Osteocyte (in vitro differentiated cells): Measurements from ENCODE around the gene GRID1. TPM values are rescaled to one million over a fixed set of nuclear protein-coding genes. Genes with fewer than 3 reads are reported as not detected.
A peak's percentile ranks its signal among the peaks of the same experiment; 100 is the strongest.
"Not testable (repeated sequence)": the region's sequence is repeated elsewhere in the genome, so short reads cannot be mapped to it uniquely, and the experiment has no call there.

Experiments
- DNase-seq: peaks from one replicate; pipeline ENCODE4 v3.0.0; 2021; ENCODE audit warnings: mixed read lengths; ENCODE audit not compliant: unreplicated experiment; ENCODE audit errors: extremely low spot score
- H3K27ac Mint-ChIP-seq: one replicate; pipeline ENCODE4 v1.8.0; 2021; ENCODE audit warnings: mild to moderate bottlenecking, mixed read lengths; ENCODE audit not compliant: unreplicated experiment
- H3K27me3 Mint-ChIP-seq: one replicate; pipeline ENCODE4 v1.8.0; 2021; ENCODE audit warnings: mixed read lengths; ENCODE audit not compliant: unreplicated experiment
- H3K36me3 Mint-ChIP-seq: one replicate; pipeline ENCODE4 v1.8.0; 2021; ENCODE audit warnings: mixed read lengths; ENCODE audit not compliant: unreplicated experiment
- H3K4me1 Mint-ChIP-seq: one replicate; pipeline ENCODE4 v1.8.0; 2021; ENCODE audit warnings: mixed read lengths; ENCODE audit not compliant: unreplicated experiment
- H3K4me3 Mint-ChIP-seq: one replicate; pipeline ENCODE4 v1.8.0; 2021; ENCODE audit warnings: mild to moderate bottlenecking, moderate library complexity, mixed read lengths; ENCODE audit not compliant: unreplicated experiment
- H3K9me3 Mint-ChIP-seq: one replicate; pipeline ENCODE4 v1.8.0; 2021; ENCODE audit warnings: mixed read lengths; ENCODE audit not compliant: unreplicated experiment
- CTCF ChIP-seq: fragments of 200-600 bp; sonication (generic); IDR thresholded peaks from 2 replicates; pipeline ENCODE4 v1.5.0; 2021; ENCODE audit warnings: antibody characterized with exemption, mild to moderate bottlenecking, moderate library complexity
- total RNA-seq: library from RNA; stranded (reverse); gene quantifications from 2 replicates; pipeline ENCODE4 v1.2.1, GENCODE V29; 2021

Gene GRID1
- total RNA-seq, 1 donor from 2014 or later: 0.11 TPM

DNA sequence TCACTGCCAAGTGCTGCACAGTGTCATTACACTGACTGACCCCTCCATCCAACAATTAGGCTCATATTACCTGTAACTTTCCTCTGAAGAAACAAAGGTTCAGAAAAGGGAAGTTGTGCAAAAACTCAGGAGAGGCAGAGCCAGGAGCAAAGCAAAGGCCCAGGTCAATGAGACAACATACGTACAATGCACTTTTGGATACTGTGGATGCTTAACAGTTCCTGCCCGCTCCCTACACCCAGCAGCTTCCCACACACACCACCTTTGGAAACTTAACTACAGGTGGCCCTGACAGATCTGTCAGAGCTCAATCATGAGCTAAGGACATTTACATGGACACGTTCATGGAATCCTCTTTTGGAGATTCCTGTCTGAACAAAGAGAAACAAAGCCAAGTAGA is 515.9 kb downstream of the GRID1 start:
- Mint-ChIP-seq H3K4me3 (no peak overlapping the region), H3K36me3 (no peaks in the 10 kb centered on the region), H3K27me3 (no peaks in the 10 kb centered on the region), H3K27ac (no peak overlapping the region), H3K9me3 (peaks cover 22% of the 10 kb centered on the region), H3K4me1 (peaks cover 4% of the 10 kb centered on the region)
- no peak for DNase-seq
- TF ChIP-seq CTCF: no peak

DNA sequence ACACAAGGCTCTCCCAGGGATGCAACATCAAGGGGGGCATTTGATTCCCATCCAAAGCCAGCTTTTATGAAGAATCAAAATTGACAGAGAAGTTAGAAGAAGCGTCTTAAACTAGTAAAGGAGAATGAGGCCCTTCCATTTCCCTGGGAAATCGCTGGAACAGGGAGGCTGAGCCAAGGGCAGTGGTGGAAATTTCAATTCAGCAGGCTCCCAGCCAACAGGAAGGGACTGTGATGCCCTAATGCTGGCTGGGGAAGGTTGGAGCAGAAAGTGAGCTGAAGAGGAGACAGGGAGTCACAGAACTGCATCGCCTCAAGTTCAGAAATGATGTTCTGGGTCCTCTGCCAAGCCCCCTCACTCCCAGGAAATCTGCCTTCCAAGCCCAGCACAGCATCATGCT is 517.3 kb downstream of the GRID1 start:
- H3K4me3 Mint-ChIP-seq: no peak overlapping the region
- no peak for TF ChIP-seq CTCF
- H3K4me1 Mint-ChIP-seq: peaks cover 4% of the 10 kb centered on the region
- no peak overlapping the region for H3K27ac Mint-ChIP-seq
- no peak for DNase-seq
- H3K9me3 Mint-ChIP-seq: peaks cover 22% of the 10 kb centered on the region
- no peaks in the 10 kb centered on the region for H3K27me3 Mint-ChIP-seq
- no peaks in the 10 kb centered on the region for H3K36me3 Mint-ChIP-seq

GRCh38 chr10:85848756-85849155 is 517.8 kb downstream of the GRID1 start:
- Mint-ChIP-seq H3K9me3 (peaks cover 22% of the 10 kb centered on the region), H3K27me3 (no peaks in the 10 kb centered on the region), H3K4me3 (no peak overlapping the region), H3K4me1 (peaks cover 4% of the 10 kb centered on the region), H3K36me3 (no peaks in the 10 kb centered on the region), H3K27ac (no peak overlapping the region)
- no peak for DNase-seq
- TF ChIP-seq CTCF: no peak

GRCh38 chr10:85847085-85847484 is 519.5 kb downstream of the GRID1 start:
- H3K9me3 Mint-ChIP-seq: peaks cover 16% of the 10 kb centered on the region
- no peak overlapping the region for H3K4me3 Mint-ChIP-seq
- DNase-seq: no peak
- H3K27me3 Mint-ChIP-seq: no peaks in the 10 kb centered on the region
- peaks cover 4% of the 10 kb centered on the region for H3K4me1 Mint-ChIP-seq
- H3K27ac Mint-ChIP-seq: no peak overlapping the region
- no peak for TF ChIP-seq CTCF
- no peaks in the 10 kb centered on the region for H3K36me3 Mint-ChIP-seq

GRCh38 chr10:85838660-85839059 is 527.9 kb downstream of the GRID1 start:
- H3K36me3 Mint-ChIP-seq, DNase-seq, H3K4me3 Mint-ChIP-seq, H3K4me1 Mint-ChIP-seq, H3K27ac Mint-ChIP-seq, H3K27me3 Mint-ChIP-seq: not testable (repeated sequence)
- H3K9me3 Mint-ChIP-seq: peaks cover 40% of the 10 kb centered on the region

DNA sequence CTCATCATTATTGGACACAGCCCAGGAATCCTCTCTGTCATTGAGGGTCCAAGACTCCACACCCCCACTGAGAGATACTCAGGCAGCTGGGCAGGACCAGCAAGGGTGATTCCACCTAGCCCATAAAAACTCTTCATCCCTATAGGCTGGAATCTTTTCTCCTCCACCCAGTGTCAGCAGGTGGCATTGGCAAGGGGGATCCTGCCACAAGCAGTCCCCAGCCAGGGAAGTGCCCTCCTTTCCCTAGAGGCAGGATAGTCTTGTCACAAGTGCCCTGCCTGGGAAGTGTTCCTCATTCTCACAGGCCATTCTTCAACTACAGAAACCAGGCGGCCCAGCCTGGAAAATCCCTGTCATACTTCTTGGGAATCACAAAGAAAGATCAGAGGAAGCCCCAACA is 533.6 kb downstream of the GRID1 start:
- TF ChIP-seq CTCF: no peak
- no peaks in the 10 kb centered on the region for H3K4me1 Mint-ChIP-seq
- peak; percentile 56 for DNase-seq
- H3K27me3 Mint-ChIP-seq: no peaks in the 10 kb centered on the region
- H3K27ac Mint-ChIP-seq: no peak overlapping the region
- H3K36me3 Mint-ChIP-seq: no peaks in the 10 kb centered on the region
- H3K9me3 Mint-ChIP-seq: peaks cover 36% of the 10 kb centered on the region
- H3K4me3 Mint-ChIP-seq: no peak overlapping the region
